HEK293 (cell line): ENCODE results near the gene BIN2.
A peak's percentile ranks its signal among the peaks of the same experiment; 100 is the strongest.

ENCODE experiments used
- CTCF ChIA-PET: fragments of 350-600 bp; formaldehyde crosslinking; extraction: SDS; loops from one replicate; lab custom pipeline; 2021; ENCODE audit warnings: antibody characterized with exemption; lab: Yijun Ruan, JAX
- POLR2A ChIA-PET: fragments of 300-600 bp; formaldehyde crosslinking; extraction: SDS; loops from one replicate; lab custom pipeline; 2020; ENCODE audit warnings: antibody characterized with exemption, inconsistent platforms; lab: Yijun Ruan, JAX
- H3K27ac ChIP-seq: fragments of 200-500 bp; sonication (Bioruptor generic); 2 replicates; pipeline ENCODE4 v1.5.1; 2014; ENCODE audit warnings: low read depth, low read length, control low read depth, inconsistent platforms; ENCODE audit errors: extremely low read depth
- H3K36me3 ChIP-seq, 2 experiments: fragments of 200-500 bp in 1 of 2; sonication (Bioruptor generic) in 1 of 2; 1 replicate in 1 of 2; 2 replicates in 1 of 2; pipeline ENCODE4 v1.5.1; 2014 to 2017; ENCODE audit warnings: inconsistent platforms in 2 of 2, low read length in 2 of 2; ENCODE audit not compliant: control insufficient read depth in 2 of 2, insufficient read depth in 1 of 2
- H3K4me1 ChIP-seq: fragments of 200-500 bp; sonication (Bioruptor generic); 2 replicates; pipeline ENCODE4 v1.5.1; 2014; ENCODE audit warnings: mild to moderate bottlenecking, low read length, inconsistent platforms; ENCODE audit not compliant: control insufficient read depth, insufficient read depth
- H3K4me3 ChIP-seq: 2 replicates; pipeline ENCODE4 v1.5.1; 2011; ENCODE audit warnings: low read depth, mild to moderate bottlenecking, control low read depth, low read length, moderate library complexity
- H3K9me3 ChIP-seq: fragments of 200-500 bp; sonication (Bioruptor generic); 2 replicates; pipeline ENCODE4 v1.5.1; 2014; ENCODE audit warnings: low read depth, low read length, inconsistent platforms; ENCODE audit not compliant: control insufficient read depth, insufficient read depth
- HOXC10 ChIP-seq: sonication (generic); formaldehyde crosslinking; IDR thresholded peaks from 2 replicates; pipeline ENCODE4 v1.8.1; 2023; ENCODE audit warnings: mild to moderate bottlenecking, missing genetic modification reagents
- KLF9 ChIP-seq: fragments of 450-650 bp; formaldehyde crosslinking; IDR thresholded peaks from 2 replicates; pipeline ENCODE4 v1.5.1; 2016; ENCODE audit warnings: missing biosample characterization, missing genetic modification characterization, low read depth
- PATZ1 ChIP-seq: fragments of 450-650 bp; formaldehyde crosslinking; IDR thresholded peaks from 2 replicates; pipeline ENCODE4 v1.5.1; 2016; ENCODE audit warnings: missing biosample characterization, missing genetic modification characterization
- PRDM10 ChIP-seq: fragments of 450-650 bp; formaldehyde crosslinking; IDR thresholded peaks from 2 replicates; pipeline ENCODE4 v1.5.1; 2016; ENCODE audit warnings: missing biosample characterization, missing genetic modification characterization
- SP7 ChIP-seq: fragments of 450-650 bp; formaldehyde crosslinking; IDR thresholded peaks from 2 replicates; pipeline ENCODE4 v1.5.1; 2016; ENCODE audit warnings: missing biosample characterization, missing genetic modification characterization
- ZBTB21 ChIP-seq: fragments of 450-650 bp; formaldehyde crosslinking; IDR thresholded peaks from 2 replicates; pipeline ENCODE4 v1.5.1; 2017; ENCODE audit warnings: missing biosample characterization, missing genetic modification characterization
- ZNF121 ChIP-seq: fragments of 450-650 bp; formaldehyde crosslinking; IDR thresholded peaks from 2 replicates; pipeline ENCODE4 v1.5.1; 2016; ENCODE audit warnings: missing biosample characterization, missing genetic modification characterization
- ZNF16 ChIP-seq: fragments of 450-650 bp; formaldehyde crosslinking; IDR thresholded peaks from 2 replicates; pipeline ENCODE4 v1.5.1; 2016; ENCODE audit warnings: low read depth, missing biosample characterization, missing genetic modification characterization
- ZNF23 ChIP-seq: fragments of 450-650 bp; formaldehyde crosslinking; IDR thresholded peaks from 2 replicates; pipeline ENCODE4 v1.5.1; 2016; ENCODE audit warnings: missing biosample characterization, missing genetic modification characterization, borderline replicate concordance
- ZNF24 ChIP-seq: fragments of 450-650 bp; formaldehyde crosslinking; IDR thresholded peaks from 2 replicates; pipeline ENCODE4 v1.5.1; 2016; ENCODE audit warnings: missing biosample characterization, missing genetic modification characterization
- ZNF362 ChIP-seq: fragments of 450-650 bp; formaldehyde crosslinking; IDR thresholded peaks from 2 replicates; pipeline ENCODE4 v1.5.1; 2016; ENCODE audit warnings: missing biosample characterization, missing genetic modification characterization
- ZNF37A ChIP-seq: fragments of 450-650 bp; IDR thresholded peaks from 2 replicates; pipeline ENCODE4 v1.5.1; 2018; ENCODE audit warnings: missing biosample characterization, missing genetic modification characterization
- ZNF596 ChIP-seq: fragments of 450-650 bp; IDR thresholded peaks from 2 replicates; pipeline ENCODE4 v1.5.0; 2018; ENCODE audit warnings: missing biosample characterization, mild to moderate bottlenecking, missing genetic modification characterization, moderate library complexity
- TF ChIP-seq, protein P1 (sequence below): fragments of 450-650 bp; formaldehyde crosslinking; IDR thresholded peaks from 2 replicates; pipeline ENCODE4 v1.5.1; 2017; ENCODE audit warnings: missing biosample characterization, missing genetic modification characterization
- TF ChIP-seq, protein P2 (sequence below): fragments of 450-650 bp; formaldehyde crosslinking; IDR thresholded peaks from 2 replicates; pipeline ENCODE4 v1.5.1; 2016; ENCODE audit warnings: missing biosample characterization, missing genetic modification characterization
- TF ChIP-seq, protein P3 (sequence below): fragments of 450-650 bp; formaldehyde crosslinking; IDR thresholded peaks from 2 replicates; pipeline ENCODE4 v1.5.1; 2016; ENCODE audit warnings: missing biosample characterization, missing genetic modification characterization, borderline replicate concordance

The BIN2 gene

DNA sequence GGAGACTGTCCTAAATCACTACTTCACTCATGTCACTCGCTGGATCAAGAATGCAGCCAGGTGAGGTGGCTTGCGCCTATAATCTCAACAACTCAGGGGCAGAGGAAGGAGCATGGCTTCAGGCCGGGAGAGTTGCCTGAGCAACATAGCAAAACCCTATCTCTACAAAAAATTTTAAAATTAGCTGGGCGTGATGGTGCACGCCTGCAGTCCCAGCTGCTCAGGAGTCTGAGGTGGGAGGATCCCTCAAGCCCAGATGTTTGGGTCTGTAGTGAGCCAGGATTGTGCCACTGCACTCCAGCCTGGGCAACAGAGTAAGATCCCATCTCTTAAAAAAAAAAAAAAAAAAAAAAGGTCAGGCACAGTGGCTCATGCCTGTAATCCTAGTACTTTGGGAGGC is 59.7 kb downstream of the BIN2 start:
- ChIA-PET POLR2A (interaction anchor here (0.7 kb wide), 1 partner anchor 22 kb away, joined by 3 read pairs; no protein-coding TSS in a partner anchor), CTCF (interaction anchor here (0.6 to 1.1 kb wide), 3 partner anchors 17 to 77 kb away, joined by 3 to 4 read pairs (median 3); no protein-coding TSS in a partner anchor)
- no peak overlapping the region for H3K4me3 ChIP-seq
- TF ChIP-seq ZNF121 (tag by site-specific recombination) = 0 out of 2 replicates have a peak, but pooled peaks have one; percentile 38
- 0 out of 2 replicates have a peak, but pooled peaks have one; percentile 17 for TF ChIP-seq ZNF362 (tag by site-specific recombination)
- TF ChIP-seq KLF9 (tag by site-specific recombination) = no peak
- TF ChIP-seq, all 188 proteins: peak for 2
- Histone ChIP-seq H3K4me1 (no peaks in the 10 kb centered on the region), H3K9me3 (no peaks in the 10 kb centered on the region), H3K27ac (no peak overlapping the region), H3K36me3 (no peaks in the 10 kb centered on the region)

DNA sequence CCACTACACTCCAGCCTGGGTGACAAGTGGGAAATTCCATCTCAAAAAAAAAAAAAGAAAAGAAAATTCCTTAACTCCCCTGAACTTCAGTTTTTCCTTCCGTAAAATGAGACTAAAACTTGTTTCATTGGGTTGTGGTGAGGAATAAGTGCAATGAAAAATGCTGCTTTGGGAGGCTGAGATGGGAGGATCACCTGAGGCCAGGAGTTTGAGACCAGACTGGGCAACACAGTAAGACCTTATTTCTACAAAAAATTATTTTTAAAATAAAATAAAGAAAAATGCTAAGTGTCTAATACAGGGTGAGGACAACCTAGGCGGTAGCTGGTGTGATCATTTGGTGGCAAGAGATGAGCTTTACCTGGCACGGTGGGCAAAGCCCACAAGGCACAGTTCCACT is 60.6 kb downstream of the BIN2 start:
- no peaks in the 10 kb centered on the region for H3K36me3 ChIP-seq
- H3K4me3 ChIP-seq = no peak overlapping the region
- TF ChIP-seq HOXC10 (no peak), ZBTB21 (tag by site-specific recombination) (no peak), ZNF16 (no peak), ZNF37A (tag by site-specific recombination) (no peak), ZNF121 (tag by site-specific recombination) (peak; percentile 67; the same call in 1 of the 2 replicates), PATZ1 (tag by site-specific recombination) (no peak), ZNF24 (no peak), PRDM10 (peak; percentile 37; the same call in 1 of the 2 replicates)
- TF ChIP-seq, protein P1, sequence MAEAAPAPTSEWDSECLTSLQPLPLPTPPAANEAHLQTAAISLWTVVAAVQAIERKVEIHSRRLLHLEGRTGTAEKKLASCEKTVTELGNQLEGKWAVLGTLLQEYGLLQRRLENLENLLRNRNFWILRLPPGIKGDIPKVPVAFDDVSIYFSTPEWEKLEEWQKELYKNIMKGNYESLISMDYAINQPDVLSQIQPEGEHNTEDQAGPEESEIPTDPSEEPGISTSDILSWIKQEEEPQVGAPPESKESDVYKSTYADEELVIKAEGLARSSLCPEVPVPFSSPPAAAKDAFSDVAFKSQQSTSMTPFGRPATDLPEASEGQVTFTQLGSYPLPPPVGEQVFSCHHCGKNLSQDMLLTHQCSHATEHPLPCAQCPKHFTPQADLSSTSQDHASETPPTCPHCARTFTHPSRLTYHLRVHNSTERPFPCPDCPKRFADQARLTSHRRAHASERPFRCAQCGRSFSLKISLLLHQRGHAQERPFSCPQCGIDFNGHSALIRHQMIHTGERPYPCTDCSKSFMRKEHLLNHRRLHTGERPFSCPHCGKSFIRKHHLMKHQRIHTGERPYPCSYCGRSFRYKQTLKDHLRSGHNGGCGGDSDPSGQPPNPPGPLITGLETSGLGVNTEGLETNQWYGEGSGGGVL (tag by site-specific recombination) = no peak
- CTCF ChIA-PET = interaction anchor here (0.6 to 2.0 kb wide), 10 partner anchors 11 to 368 kb away, joined by 3 to 10 read pairs (median 3); no protein-coding TSS in a partner anchor
- no peaks in the 10 kb centered on the region for H3K9me3 ChIP-seq
- POLR2A ChIA-PET = no interaction called here
- no peak overlapping the region for H3K27ac ChIP-seq
- no peaks in the 10 kb centered on the region for H3K4me1 ChIP-seq

- POLR2A ChIA-PET = no interaction called here
- Histone ChIP-seq H3K36me3 (no peaks in the 10 kb centered on the region), H3K27ac (no peak overlapping the region), H3K4me3 (no peak overlapping the region), H3K4me1 (no peaks in the 10 kb centered on the region), H3K9me3 (no peaks in the 10 kb centered on the region)
- CTCF ChIA-PET = interaction anchor here (0.6 to 2.0 kb wide), 10 partner anchors 10 to 369 kb away, joined by 3 to 10 read pairs (median 4); no protein-coding TSS in a partner anchor
- TF ChIP-seq ZNF23 (tag by site-specific recombination) = no peak
- TF ChIP-seq ZNF596 (tag by site-specific recombination) = no peak
- TF ChIP-seq, protein P2, sequence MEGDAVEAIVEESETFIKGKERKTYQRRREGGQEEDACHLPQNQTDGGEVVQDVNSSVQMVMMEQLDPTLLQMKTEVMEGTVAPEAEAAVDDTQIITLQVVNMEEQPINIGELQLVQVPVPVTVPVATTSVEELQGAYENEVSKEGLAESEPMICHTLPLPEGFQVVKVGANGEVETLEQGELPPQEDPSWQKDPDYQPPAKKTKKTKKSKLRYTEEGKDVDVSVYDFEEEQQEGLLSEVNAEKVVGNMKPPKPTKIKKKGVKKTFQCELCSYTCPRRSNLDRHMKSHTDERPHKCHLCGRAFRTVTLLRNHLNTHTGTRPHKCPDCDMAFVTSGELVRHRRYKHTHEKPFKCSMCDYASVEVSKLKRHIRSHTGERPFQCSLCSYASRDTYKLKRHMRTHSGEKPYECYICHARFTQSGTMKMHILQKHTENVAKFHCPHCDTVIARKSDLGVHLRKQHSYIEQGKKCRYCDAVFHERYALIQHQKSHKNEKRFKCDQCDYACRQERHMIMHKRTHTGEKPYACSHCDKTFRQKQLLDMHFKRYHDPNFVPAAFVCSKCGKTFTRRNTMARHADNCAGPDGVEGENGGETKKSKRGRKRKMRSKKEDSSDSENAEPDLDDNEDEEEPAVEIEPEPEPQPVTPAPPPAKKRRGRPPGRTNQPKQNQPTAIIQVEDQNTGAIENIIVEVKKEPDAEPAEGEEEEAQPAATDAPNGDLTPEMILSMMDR (tag by site-specific recombination) = peak; percentile 29; the same call in 1 of the 2 replicates
- TF ChIP-seq SP7 (tag by site-specific recombination) = no peak
- TF ChIP-seq, protein P3, sequence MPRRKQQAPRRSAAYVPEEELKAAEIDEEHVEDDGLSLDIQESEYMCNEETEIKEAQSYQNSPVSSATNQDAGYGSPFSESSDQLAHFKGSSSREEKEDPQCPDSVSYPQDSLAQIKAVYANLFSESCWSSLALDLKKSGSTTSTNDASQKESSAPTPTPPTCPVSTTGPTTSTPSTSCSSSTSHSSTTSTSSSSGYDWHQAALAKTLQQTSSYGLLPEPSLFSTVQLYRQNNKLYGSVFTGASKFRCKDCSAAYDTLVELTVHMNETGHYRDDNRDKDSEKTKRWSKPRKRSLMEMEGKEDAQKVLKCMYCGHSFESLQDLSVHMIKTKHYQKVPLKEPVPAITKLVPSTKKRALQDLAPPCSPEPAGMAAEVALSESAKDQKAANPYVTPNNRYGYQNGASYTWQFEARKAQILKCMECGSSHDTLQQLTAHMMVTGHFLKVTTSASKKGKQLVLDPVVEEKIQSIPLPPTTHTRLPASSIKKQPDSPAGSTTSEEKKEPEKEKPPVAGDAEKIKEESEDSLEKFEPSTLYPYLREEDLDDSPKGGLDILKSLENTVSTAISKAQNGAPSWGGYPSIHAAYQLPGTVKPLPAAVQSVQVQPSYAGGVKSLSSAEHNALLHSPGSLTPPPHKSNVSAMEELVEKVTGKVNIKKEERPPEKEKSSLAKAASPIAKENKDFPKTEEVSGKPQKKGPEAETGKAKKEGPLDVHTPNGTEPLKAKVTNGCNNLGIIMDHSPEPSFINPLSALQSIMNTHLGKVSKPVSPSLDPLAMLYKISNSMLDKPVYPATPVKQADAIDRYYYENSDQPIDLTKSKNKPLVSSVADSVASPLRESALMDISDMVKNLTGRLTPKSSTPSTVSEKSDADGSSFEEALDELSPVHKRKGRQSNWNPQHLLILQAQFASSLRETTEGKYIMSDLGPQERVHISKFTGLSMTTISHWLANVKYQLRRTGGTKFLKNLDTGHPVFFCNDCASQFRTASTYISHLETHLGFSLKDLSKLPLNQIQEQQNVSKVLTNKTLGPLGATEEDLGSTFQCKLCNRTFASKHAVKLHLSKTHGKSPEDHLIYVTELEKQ (tag by site-specific recombination) = no peak
Measured at GRCh38 chr12:51262758-51263177, 61.2 kb downstream of the BIN2 start.
